IMR-90 (cell line): ENCODE measurements around the gene PCDHB11. TPM values are rescaled to one million over a fixed set of nuclear protein-coding genes. Genes with fewer than 3 reads are reported as not detected.
"Not testable (repeated sequence)": the region's sequence is repeated elsewhere in the genome, so short reads cannot be mapped to it uniquely, and the experiment has no call there.

ENCODE experiments used
- ATAC-seq: fragments of 200-7000 bp; cut with Tn5 transposase; 2 replicates; pipeline ENCODE4 v1.9.1; 2020; ENCODE audit warnings: low read depth, mild to moderate bottlenecking, moderate library complexity
- BruUV-seq: library from RNA; stranded (reverse); fragments of 400-500 nt; replicated peaks from 2 replicates; lab custom pipeline; 2021; lab: Mats Ljungman, UMichigan
- CTCF ChIA-PET: fragments of 300-600 bp; formaldehyde crosslinking; extraction: SDS; loops from one replicate; lab custom pipeline; 2021; ENCODE audit warnings: antibody characterized with exemption; lab: Yijun Ruan, JAX
- POLR2A ChIA-PET: fragments of 300-600 bp; sonication (Branson Sonifier 250); formaldehyde crosslinking; loops from one replicate; lab custom pipeline; 2022; ENCODE audit warnings: antibody characterized with exemption; ENCODE audit not compliant: unreplicated experiment; lab: Charles Lee
- DNase-seq: peaks from one replicate; pipeline ENCODE4 v3.0.0; 2013
- H2AFZ ChIP-seq: replicated peaks from 2 replicates; pipeline ENCODE3; 2013; ENCODE audit warnings: low read length, mild to moderate bottlenecking; ENCODE audit not compliant: poor library complexity
- H2AK5ac ChIP-seq: 2 replicates; pipeline ENCODE4 v1.6.1; 2013; ENCODE audit warnings: low read depth, low read length, inconsistent platforms
- H2AK9ac ChIP-seq: replicated peaks from 2 replicates; pipeline ENCODE3; 2013; ENCODE audit warnings: mild to moderate bottlenecking, low read depth, low read length, moderate library complexity; ENCODE audit not compliant: poor library complexity
- H2BK120ac ChIP-seq: 2 replicates; pipeline ENCODE4 v1.6.1; 2013; ENCODE audit warnings: low read depth, low read length, inconsistent platforms
- H2BK15ac ChIP-seq: 3 replicates; pipeline ENCODE4 v1.6.1; 2013; ENCODE audit warnings: low read depth, low read length, inconsistent platforms
- H2BK20ac ChIP-seq: 2 replicates; pipeline ENCODE4 v1.6.1; 2013; ENCODE audit warnings: low read depth, mild to moderate bottlenecking, inconsistent platforms, low read length, moderate library complexity
- H2BK5ac ChIP-seq: 2 replicates; pipeline ENCODE4 v1.6.1; 2013; ENCODE audit warnings: mild to moderate bottlenecking, low read depth, low read length, inconsistent platforms; ENCODE audit not compliant: poor library complexity, severe bottlenecking
- H3K14ac ChIP-seq: replicated peaks from 2 replicates; pipeline ENCODE4 v1.6.1; 2013; ENCODE audit warnings: low read depth, low read length, inconsistent platforms
- H3K18ac ChIP-seq: 2 replicates; pipeline ENCODE4 v1.6.1; 2013; ENCODE audit warnings: low read depth, low read length, control low read depth
- H3K23ac ChIP-seq: 2 replicates; pipeline ENCODE4 v1.6.1; 2013; ENCODE audit warnings: low read depth, low read length, inconsistent platforms
- H3K27ac ChIP-seq: 2 replicates; pipeline ENCODE4 v1.5.1; 2013; ENCODE audit warnings: mild to moderate bottlenecking, control low read depth, low read length; ENCODE audit not compliant: insufficient read depth
- H3K27me3 ChIP-seq: 2 replicates; pipeline ENCODE4 v1.6.1; 2013; ENCODE audit warnings: low read length; ENCODE audit not compliant: control insufficient read depth, insufficient read depth
- H3K36me3 ChIP-seq: 2 replicates; pipeline ENCODE4 v1.6.1; 2013; ENCODE audit warnings: low read length, mixed read lengths; ENCODE audit not compliant: control insufficient read depth, insufficient read depth
- H3K4ac ChIP-seq: 2 replicates; pipeline ENCODE4 v1.6.1; 2013; ENCODE audit warnings: low read depth, low read length, inconsistent platforms
- H3K4me1 ChIP-seq: 2 replicates; pipeline ENCODE4 v1.6.1; 2013; ENCODE audit warnings: low read length, mixed read lengths; ENCODE audit not compliant: control insufficient read depth, insufficient read depth
- H3K4me2 ChIP-seq: 2 replicates; pipeline ENCODE4 v1.6.1; 2013; ENCODE audit warnings: low read depth, mild to moderate bottlenecking, control low read depth, low read length, moderate library complexity
- H3K4me3 ChIP-seq: 2 replicates; pipeline ENCODE4 v1.5.1; 2013; ENCODE audit warnings: low read depth, mild to moderate bottlenecking, control low read depth, low read length, moderate library complexity; ENCODE audit not compliant: insufficient read depth
- H3K56ac ChIP-seq: 2 replicates; pipeline ENCODE4 v1.6.1; 2013; ENCODE audit warnings: low read length, inconsistent platforms; ENCODE audit not compliant: insufficient read depth; ENCODE audit errors: extremely low read depth
- H3K79me1 ChIP-seq, 2 experiments: 2 replicates each; pipeline ENCODE4 v1.6.1; 2013; ENCODE audit warnings: low read length in 2 of 2, inconsistent platforms in 1 of 2, low read depth in 1 of 2
- H3K9ac ChIP-seq: 2 replicates; pipeline ENCODE4 v1.6.1; 2013; ENCODE audit warnings: low read depth, low read length, control low read depth
- H3K9me1 ChIP-seq: 2 replicates; pipeline ENCODE4 v1.6.1; 2013; ENCODE audit warnings: low read length, inconsistent platforms; ENCODE audit not compliant: insufficient read depth
- H3K9me3 ChIP-seq: 2 replicates; pipeline ENCODE4 v1.6.1; 2013; ENCODE audit warnings: low read length; ENCODE audit not compliant: control insufficient read depth, insufficient read depth
- H4K20me1 ChIP-seq: 2 replicates; pipeline ENCODE4 v1.6.1; 2013; ENCODE audit warnings: low read length, inconsistent platforms; ENCODE audit not compliant: insufficient read depth
- H4K5ac ChIP-seq: 2 replicates; pipeline ENCODE4 v1.6.1; 2013; ENCODE audit warnings: mild to moderate bottlenecking, low read depth, low read length, control low read depth
- H4K8ac ChIP-seq, 2 experiments: 2 replicates each; pipeline ENCODE4 v1.6.1; 2013; ENCODE audit warnings: low read depth in 2 of 2, low read length in 2 of 2, control low read depth in 1 of 2, inconsistent platforms in 1 of 2
- H4K91ac ChIP-seq: 2 replicates; pipeline ENCODE4 v1.6.1; 2013; ENCODE audit warnings: low read depth, low read length, inconsistent platforms; ENCODE audit not compliant: insufficient read depth
- WGBS, 2 experiments: methylation state at CpG; one replicate each; pipeline versions ENCODE4 v1.1.5 to v1.1.7; 2013; ENCODE audit warnings: missing lambda C conversion rate in 2 of 2; ENCODE audit not compliant: insufficient read length in 1 of 2; ENCODE audit errors: extremely low coverage in 2 of 2; 5-methylcytosine and 5-hydroxymethylcytosine counted together
- dilution Hi-C: fragments of 300-500 bp; cut with HindIII; formaldehyde crosslinking; loops from one replicate; pipeline ENCODE4 v1.14.3; 2018; ENCODE audit warnings: low sequenced_read_pairs; ENCODE audit not compliant: unreplicated experiment
- in situ Hi-C: fragments of 300-500 bp; cut with MboI; formaldehyde crosslinking; loops from 3 replicates; pipeline ENCODE4 v1.14.3; 2019; ENCODE audit warnings: low sequenced_read_pairs, inconsistent platforms, mixed read lengths
- intact Hi-C: fragments of 100-400 bp; cut with micrococcal nuclease; formaldehyde crosslinking; loops from 2 replicates; pipeline ENCODE4 v1.10.0; 2022
- polyA plus RNA-seq, 3 experiments: library from polyadenylated mRNA; depleted of rRNA; stranded (reverse); fragments of >200 nt; gene quantifications; 2 replicates each; pipeline ENCODE4 v1.2.3, GENCODE V29; 2012; ENCODE audit warnings: low replicate concordance in 1 of 3
- total RNA-seq: library from RNA; depleted of rRNA; stranded (reverse); fragments of >200 nt; gene quantifications from 2 replicates; pipeline ENCODE4 v1.2.3, GENCODE V29; 2012
- TF ChIP-seq, protein P1 (sequence below): conservative IDR thresholded peaks from 2 replicates; pipeline ENCODE4 v1.5.1; 2012; ENCODE audit warnings: mild to moderate bottlenecking, low read depth, low read length, improper control_type of control experiment

Gene PCDHB11
- total and polyA plus RNA-seq, 2 of the 4 experiments (the other 2 are of a cell fraction), result under 0.01 to 0.05 TPM

DNA sequence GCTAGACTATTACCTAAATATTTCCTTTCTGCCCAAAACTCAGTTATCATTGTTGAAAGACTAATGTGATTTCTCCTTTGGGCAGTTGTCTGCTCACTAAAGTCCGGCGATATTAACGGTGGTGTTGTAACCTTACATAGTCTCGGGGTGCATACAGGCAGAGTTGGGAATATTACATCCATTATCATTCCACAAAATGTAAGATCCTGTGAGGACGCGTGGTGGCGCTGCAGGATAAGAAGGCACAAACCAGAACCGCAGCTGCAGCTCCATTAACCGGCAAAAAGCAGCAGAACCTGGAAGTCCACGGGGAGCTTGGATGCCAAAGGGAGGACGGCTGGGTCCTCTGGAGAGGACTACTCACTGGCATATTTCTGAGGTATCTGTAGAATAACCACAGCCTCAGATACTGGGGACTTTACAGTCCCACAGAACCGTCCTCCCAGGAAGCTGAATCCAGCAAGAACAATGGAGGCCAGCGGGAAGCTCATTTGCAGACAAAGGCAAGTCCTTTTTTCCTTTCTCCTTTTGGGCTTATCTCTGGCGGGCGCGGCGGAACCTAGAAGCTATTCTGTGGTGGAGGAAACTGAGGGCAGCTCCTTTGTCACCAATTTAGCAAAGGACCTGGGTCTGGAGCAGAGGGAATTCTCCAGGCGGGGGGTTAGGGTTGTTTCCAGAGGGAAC, 14.4 kb downstream of the PCDHB11 start, which contains the start of gene PCDHB13:
PCDHB13 (plus strand) TSS at position 264 of the 684 bp plus-strand sequence; CDS start at position 469, 205 bp downstream.
- POLR2A ChIA-PET, H3K9ac ChIP-seq, BruUV-seq, H3K27me3 ChIP-seq, H3K4me2 ChIP-seq, H4K91ac ChIP-seq, H4K20me1 ChIP-seq, H3K23ac ChIP-seq, H2BK15ac ChIP-seq, H2AK5ac ChIP-seq, H3K56ac ChIP-seq, H3K18ac ChIP-seq, dilution Hi-C loops, H3K27ac ChIP-seq, H4K5ac ChIP-seq, intact Hi-C loops, H2BK20ac ChIP-seq, H3K79me1 ChIP-seq, H2BK5ac ChIP-seq, H3K9me1 ChIP-seq, H2BK120ac ChIP-seq, H3K4me1 ChIP-seq, H2AFZ ChIP-seq, in situ Hi-C loops, H3K4ac ChIP-seq, H4K8ac ChIP-seq, H3K14ac ChIP-seq, H2AK9ac ChIP-seq, H3K36me3 ChIP-seq: not testable (repeated sequence)
- TF ChIP-seq, protein P1, sequence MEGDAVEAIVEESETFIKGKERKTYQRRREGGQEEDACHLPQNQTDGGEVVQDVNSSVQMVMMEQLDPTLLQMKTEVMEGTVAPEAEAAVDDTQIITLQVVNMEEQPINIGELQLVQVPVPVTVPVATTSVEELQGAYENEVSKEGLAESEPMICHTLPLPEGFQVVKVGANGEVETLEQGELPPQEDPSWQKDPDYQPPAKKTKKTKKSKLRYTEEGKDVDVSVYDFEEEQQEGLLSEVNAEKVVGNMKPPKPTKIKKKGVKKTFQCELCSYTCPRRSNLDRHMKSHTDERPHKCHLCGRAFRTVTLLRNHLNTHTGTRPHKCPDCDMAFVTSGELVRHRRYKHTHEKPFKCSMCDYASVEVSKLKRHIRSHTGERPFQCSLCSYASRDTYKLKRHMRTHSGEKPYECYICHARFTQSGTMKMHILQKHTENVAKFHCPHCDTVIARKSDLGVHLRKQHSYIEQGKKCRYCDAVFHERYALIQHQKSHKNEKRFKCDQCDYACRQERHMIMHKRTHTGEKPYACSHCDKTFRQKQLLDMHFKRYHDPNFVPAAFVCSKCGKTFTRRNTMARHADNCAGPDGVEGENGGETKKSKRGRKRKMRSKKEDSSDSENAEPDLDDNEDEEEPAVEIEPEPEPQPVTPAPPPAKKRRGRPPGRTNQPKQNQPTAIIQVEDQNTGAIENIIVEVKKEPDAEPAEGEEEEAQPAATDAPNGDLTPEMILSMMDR, result peak; percentile 20; the same call in 1 of the 2 replicates
- ATAC-seq (peak; percentile 67), DNase-seq (peak; percentile 19)
- H3K9me3 ChIP-seq, result peaks cover 27% of the 10 kb centered on the region; the same call in 1 of the 2 replicates
- CTCF ChIA-PET, result interaction anchor here (0.7 kb wide), 1 partner anchor 11 kb away, joined by 5 read pairs; no protein-coding TSS in a partner anchor
- peak within 1 kb of the TSS; percentile 45; the same call in 1 of the 2 replicates for H3K4me3 ChIP-seq
- no CpG with 5 or more reads among the region's 18 CpGs for WGBS, 2 experiments

DNA sequence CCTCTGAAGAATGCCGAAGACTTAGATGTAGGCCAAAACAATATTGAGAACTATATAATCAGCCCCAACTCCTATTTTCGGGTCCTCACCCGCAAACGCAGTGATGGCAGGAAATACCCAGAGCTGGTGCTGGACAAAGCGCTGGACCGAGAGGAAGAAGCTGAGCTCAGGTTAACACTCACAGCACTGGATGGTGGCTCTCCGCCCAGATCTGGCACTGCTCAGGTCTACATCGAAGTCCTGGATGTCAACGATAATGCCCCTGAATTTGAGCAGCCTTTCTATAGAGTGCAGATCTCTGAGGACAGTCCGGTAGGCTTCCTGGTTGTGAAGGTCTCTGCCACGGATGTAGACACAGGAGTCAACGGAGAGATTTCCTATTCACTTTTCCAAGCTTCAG, 15.2 kb downstream of the PCDHB11 start:
- H3K27me3 ChIP-seq, POLR2A ChIA-PET, H3K4me3 ChIP-seq, H4K20me1 ChIP-seq, H3K14ac ChIP-seq, H3K27ac ChIP-seq, H3K23ac ChIP-seq, H2BK5ac ChIP-seq, H4K8ac ChIP-seq, H2AK5ac ChIP-seq, in situ Hi-C loops, ATAC-seq, H3K9ac ChIP-seq, H2AFZ ChIP-seq, H3K4ac ChIP-seq, dilution Hi-C loops, H3K36me3 ChIP-seq, H3K79me1 ChIP-seq, H2BK20ac ChIP-seq, H3K4me1 ChIP-seq, H4K91ac ChIP-seq, H4K5ac ChIP-seq, CTCF ChIA-PET, H3K9me1 ChIP-seq, H3K56ac ChIP-seq, BruUV-seq, H3K18ac ChIP-seq, intact Hi-C loops, DNase-seq, H3K4me2 ChIP-seq, H2BK120ac ChIP-seq, H2AK9ac ChIP-seq, H2BK15ac ChIP-seq: not testable (repeated sequence)
- peaks cover 23% of the 10 kb centered on the region; the same call in 1 of the 2 replicates for H3K9me3 ChIP-seq
- WGBS, 2 experiments, result no CpG with 5 or more reads among the region's 12 CpGs
